ENCODE measurements around the gene BAIAP3.
"Not testable (repeated sequence)": the region's sequence is repeated elsewhere in the genome, so short reads cannot be mapped to it uniquely, and the experiment has no call there.

The BAIAP3 gene, protein sequence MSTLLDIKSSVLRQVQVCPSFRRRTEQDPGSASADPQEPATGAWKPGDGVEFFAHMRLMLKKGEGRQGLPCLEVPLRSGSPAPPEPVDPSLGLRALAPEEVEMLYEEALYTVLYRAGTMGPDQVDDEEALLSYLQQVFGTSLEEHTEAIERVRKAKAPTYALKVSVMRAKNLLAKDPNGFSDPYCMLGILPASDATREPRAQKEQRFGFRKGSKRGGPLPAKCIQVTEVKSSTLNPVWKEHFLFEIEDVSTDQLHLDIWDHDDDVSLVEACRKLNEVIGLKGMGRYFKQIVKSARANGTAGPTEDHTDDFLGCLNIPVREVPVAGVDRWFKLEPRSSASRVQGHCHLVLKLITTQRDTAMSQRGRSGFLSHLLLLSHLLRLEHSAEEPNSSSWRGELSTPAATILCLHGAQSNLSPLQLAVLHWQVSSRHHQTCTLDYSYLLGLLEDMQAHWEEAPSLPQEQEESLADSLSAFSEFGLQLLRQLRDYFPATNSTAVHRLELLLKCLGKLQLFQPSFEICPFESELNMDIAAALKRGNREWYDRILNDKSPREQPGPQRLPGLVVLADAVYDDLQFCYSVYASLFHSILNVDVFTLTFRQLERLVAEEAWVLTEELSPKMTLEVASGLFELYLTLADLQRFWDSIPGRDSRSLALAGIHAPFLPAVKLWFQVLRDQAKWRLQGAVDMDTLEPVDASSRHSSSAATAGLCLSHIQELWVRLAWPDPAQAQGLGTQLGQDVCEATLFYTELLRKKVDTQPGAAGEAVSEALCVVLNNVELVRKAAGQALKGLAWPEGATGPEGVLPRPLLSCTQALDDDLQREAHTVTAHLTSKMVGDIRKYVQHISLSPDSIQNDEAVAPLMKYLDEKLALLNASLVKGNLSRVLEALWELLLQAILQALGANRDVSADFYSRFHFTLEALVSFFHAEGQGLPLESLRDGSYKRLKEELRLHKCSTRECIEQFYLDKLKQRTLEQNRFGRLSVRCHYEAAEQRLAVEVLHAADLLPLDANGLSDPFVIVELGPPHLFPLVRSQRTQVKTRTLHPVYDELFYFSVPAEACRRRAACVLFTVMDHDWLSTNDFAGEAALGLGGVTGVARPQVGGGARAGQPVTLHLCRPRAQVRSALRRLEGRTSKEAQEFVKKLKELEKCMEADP

DNA sequence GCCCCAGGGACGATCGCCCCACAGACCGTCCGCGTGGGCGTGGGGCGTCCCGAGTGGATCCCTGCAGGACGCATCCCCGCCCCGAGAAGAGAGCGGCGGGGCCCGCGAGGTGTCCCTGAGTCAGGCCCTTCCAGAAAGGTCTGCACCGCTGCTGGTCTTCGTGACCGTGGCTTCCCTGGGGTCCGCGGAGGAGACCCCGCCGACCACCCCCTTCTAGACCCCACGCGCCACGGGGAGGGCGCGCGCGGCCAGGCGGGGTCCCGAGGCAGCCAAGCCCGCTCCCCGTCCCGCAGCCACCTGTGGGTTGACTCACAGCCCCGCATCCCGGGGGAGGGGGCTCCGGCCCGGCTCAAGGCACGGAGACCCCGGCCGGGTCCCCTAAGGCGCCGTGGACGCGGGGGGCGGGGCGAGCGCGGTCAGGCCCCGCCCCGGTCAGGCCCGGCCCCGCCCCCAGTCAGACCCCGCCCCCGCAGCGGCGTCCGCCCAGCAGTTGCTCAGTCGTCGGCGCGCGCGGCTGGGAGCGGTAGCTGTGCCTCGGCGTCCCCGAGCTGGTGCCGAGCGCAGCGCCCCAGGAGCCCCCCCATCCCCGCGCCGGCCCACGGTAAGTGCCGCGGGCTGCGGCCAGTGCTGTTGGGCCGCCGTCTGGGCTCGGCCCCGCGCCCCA lies at the start of gene BAIAP3:
TSS of gene BAIAP3 (plus strand) at position 497 of the 664 bp plus-strand sequence. CDS start 4,905 bp downstream, outside the sequence.
- DNase-seq = no peak

DNA sequence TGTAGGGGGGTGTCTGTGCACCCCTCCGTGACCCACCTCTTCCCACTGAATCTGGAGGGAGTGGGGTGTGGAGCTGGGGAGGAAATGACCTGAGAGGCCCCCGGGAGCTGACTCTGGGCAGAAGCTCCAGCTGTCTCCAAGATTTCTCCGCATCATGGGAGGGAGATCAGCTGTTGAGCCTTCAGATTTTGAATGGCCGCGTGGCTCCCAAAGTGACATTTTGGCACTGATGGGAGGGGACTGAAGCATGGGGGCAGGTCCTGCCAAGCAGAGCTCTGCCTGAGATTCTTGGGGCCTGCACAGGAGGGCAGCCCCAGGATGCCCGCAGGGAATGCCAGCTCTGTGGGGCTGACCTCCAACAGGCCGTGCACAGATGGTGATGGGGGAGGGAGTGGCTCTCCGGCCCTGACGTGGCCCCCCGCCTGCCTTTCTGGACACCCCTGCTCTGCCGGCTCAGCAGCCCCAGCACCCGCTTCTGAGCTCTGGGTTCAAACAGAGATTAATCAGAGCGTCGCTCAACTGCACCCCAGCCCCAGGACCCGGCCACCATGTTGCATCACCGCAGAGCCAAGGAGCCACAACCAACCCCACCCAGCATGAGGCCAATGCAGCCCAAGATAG lies 49.3 kb upstream of the BAIAP3 start:
- no peak for DNase-seq

DNA sequence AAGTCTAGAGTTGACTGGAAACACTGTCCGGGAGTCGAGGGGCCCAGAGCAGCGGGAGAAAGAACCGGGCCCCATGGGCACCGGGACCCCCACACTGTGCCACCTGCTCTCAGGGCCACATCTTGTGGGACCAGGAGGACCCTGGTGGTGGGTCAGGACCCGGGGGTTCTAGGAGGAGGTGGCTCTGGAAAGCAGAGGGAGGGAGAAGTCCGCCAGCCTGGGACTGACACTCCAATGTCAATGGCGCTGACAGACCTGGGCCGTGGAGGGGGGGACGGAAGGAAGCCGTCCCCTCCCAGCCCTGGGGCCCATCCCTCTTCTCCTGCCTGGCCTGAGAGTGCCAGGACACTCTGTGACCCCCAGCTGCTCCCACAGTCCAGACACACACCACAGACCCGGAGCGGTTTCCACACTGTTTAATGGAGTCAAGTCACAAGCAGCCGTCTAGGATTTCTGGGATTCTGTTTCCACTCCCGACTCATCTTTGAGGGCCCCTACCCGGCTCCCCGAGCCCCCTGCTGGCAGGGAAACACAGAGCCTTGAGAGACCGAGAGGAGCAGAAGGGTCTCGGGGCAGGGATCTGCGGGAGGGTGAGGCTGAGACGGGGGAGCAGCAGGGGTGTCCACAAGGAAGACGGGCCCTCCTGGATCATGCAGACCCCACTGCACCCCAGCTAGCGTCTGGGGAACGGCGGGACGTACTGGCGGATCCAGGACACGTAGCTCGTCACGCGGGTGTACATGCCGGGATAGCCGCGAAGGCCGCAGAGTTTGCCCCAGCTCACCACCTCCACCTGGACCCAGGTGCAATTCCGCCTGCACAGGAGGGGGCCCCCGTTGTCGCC lies 47.6 kb upstream of the BAIAP3 start:
- no peak for DNase-seq

DNA sequence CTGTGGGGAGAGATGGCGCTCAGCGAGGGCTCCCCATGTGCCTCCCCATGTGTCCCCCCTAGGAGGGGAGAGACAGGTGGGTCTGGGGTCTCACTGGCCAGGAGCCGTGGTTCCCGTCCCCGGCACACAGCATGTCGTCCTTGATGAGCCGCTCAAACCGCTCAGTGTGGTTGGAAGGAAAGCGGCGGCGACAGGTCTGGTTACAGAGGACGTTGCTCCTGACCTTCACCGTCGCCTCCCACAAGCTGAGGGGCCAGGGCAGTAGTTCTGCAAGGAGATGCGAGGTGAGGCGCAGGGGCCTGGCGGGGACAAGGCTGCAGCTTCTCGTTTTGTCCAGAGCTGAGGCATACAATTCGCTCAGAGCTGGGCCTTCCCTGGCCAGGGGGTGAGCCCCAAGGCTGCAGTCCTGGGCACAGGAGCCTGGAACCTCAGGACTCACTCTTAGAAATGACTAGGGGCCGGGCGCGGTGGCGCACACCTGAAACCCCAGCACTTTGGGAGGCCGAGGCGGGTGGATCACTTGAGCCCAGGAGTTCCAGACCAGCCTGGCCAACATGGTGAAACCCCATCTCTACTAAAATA lies 46.8 kb upstream of the BAIAP3 start:
- DNase-seq = no peak

DNA sequence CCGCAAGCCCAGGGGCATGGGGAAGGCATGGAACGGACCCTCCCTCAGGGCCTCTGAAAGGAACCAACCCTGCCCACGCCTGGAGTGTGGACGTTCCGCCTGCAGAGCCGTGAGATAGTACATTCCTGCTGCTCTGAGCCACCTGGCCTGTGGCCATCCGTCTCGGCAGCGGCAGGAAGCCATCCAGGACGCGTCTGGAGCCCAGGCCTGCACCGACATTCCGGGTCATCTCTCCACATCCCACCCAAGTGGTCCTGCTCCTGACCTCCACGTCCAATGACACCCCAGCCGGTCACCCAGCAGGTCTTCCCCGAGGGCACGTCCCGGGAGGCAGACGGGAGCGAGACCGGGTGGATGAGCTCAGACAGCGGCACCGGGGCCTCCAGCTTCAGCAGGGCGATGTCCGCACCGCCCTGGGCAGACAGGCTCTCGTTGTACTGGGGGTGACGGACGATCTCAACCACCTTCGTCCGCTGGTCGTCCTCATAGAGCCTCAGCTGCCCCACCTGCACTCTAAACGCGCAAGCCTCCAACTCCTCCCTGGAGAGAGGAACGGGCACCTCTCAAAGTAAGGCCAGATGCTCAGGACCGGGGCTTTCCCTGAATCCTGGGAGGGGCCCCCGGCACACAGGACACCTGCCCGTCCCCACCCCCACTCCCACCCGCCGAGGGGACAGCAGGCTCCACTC lies 45.3 kb upstream of the BAIAP3 start:
- DNase-seq = no peak

DNA sequence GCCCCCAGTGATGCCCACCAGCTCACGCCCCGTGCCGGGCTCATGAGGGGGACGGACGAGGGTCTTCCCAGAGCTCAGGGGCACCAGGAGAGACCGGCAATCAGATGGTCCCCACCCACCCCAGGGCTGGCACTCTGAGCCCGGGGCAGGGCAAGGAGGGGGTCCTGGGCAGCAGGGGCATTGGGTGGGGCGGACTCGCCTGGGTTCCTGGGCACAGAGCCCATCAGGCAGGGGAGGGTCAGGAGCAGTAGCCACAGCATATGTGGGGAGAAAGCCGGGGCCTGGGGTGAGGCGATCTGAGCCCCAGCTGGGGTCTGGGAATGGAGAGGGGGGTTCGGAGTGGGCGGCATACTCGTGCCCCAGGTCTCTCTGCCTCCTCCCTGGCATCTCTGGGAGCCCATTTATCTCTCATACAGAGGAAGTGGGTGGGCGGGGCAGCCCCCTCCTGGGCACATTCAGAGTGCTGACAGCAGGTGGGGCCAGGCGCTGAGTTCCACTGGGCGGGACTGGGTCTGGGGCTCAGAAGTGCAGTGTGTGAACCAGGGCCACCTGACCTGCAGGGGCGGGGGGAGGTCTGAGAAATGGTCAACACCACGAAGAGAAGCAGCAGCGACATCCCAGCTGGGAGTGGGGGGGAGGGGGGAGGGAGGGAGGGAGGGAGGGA lies 44.5 kb upstream of the BAIAP3 start:
- DNase-seq = no peak

DNA sequence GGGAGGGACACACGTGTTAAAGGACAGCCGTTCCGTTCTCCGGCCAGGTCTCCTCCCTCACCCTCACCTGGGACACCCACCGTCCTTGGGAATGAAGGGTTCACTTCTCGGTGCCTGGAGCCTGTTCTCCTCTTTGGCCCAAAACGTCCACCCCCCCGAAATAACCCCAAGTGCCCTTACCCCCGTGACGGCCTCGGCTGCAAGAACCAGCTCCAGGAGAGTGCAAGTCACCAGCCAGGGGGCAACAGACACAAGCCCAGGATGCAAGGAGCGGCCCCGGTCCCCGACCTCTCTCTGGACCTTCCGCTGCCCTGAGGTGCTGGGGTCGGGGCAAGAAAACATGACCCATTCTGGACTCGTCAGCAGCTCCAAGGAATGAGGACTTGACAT lies 44.0 kb upstream of the BAIAP3 start:
- DNase-seq = no peak

DNA sequence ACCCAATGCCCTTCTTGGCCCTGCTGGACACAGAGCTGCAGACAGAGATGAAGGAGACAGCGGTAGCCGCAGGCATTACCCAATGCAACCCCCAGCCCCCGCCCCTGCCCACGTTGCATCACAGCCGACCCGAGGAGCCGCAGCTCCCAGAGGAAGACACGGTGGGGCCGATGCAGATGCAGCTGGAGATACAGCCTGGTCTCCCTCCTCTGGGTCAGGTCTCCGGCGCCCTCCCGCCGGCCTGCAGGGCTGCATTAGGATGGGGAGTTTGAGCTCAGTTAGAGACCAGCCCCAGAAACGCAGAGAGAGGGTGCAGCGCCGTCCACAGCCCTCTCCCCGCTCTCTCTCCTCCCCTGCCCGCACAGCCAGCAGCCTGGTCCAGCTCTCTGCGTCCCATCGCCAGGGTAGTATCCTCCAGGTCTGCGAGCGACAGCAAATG lies 43.4 kb upstream of the BAIAP3 start:
- DNase-seq = no peak

DNA sequence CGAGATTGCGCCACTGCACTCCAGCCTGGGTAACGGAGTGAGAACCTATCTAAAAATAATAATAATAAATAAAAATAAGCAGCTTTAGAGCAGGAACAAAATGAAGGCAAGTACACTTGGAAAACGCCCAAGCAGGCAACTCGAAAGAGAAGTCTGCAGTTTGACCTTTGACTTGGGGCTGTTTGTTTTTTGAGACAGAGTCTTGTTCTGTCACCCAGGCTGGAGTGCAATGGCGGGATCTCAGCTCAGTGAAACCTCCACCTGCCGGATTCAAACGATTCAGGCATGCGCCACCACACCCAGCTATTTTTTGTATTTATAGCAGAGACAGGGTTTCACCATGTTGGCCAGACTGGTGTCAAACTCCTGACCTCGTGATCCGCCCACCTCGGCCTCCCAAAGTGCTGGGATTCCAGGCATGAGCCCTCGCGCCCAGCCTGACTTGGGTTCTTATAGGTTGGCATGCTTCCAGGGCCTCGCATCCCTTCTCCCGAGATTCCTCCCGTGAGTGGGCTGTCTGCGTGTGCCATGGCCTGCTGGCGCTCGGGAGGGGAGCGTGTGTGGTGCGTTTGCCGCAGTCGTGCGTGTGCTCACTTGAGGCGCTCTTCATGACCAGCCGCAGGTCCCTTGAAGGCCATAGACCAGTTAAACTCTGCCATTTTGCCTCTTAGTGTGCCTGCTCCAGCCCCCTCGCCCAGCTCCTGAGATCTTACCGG lies 42.4 kb upstream of the BAIAP3 start:
- DNase-seq = peak; percentile 15

DNA sequence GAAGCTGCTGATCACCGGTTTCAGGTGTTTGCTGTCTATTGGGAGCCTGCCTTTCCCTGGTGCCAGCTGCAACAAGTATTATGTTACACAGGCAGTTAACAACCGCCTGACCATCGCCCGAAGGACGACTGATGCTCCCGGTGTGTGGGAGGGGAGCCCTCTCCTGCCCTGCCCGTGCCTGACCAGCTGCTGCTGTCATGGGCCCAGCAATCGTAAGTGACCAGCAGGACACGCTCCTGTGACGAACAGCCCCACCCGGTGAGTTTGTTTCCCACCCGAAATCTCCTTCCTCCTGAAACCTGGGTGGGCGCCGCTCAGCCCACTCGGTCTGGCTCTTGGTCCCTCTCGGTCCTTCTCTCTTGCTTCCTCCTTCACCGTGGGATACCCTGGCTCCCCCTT lies 41.9 kb upstream of the BAIAP3 start:
- DNase-seq = peak; percentile 31

DNA sequence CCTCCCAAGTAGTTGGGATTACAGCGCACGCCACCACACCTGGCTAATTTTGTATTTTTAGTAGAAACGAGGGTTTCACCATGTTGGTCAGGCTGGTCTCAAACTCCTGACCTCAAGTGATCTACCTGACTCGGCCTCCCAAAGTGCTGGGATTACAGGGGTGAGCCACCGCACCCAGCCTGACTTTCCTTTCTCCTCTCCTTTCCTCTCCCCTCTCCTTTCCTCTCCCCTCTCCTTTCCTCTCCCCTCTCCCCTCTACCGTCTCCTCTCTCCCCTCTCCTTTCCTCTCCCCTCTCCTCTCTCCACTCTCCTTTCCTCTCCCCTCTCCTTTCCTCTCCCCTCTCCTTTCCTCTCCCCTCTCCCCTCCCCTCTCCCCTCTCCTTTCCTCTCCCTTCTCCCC lies 41.2 kb upstream of the BAIAP3 start:
- not testable (repeated sequence) for DNase-seq

DNA sequence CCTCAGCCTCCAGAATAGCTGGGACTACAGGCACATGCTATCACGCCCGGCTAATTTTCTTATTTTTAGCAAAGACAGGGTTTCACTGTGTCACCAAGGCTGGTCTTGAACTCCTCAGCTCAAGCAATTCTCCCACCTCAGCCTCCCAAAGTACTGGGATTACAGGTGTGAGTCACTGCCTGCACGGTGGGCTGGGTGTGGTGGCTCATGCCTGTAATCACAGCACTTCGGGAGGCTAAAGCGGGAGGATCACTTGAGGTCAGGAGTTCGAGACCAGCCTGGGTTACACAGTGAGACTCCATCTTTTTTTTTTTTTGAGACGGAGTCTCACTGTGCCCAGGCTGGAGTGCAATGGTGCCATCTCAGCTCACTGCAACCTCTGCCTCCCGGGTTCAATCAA lies 40.6 kb upstream of the BAIAP3 start:
- not testable (repeated sequence) for DNase-seq

DNA sequence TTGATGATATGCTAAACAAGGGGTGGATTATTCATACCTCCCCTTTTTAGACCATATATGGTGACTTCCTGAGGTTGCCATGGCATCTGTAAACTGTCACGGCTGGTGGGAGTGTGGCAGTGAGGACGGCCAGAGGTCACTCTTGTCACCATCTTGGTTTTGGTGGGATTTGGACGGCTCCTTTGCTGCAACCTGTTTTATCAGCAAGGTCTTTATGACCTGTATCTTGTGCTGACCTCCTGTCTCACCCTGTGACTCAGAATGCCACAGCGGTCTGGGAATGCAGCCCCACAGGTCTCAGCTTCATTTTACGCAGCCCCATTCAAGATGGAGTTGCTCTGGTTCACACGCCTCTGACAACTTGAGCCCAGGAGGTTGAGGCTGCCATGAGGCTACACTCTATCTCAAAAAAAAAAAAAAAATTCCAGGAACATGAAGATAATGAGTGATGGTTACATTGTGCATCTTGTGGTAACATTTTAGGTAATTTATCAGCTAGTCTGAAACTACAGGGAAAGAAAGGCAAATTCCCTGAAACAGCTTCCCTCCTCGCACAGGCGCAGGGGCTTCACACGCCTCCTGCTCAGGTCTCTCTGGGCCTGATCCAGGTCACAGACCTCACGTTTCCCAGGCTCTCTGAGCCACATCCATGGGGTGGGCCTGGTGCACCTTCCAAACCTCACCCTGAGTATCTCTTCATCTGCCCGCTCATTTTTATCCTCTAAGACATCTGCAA lies 39.4 kb upstream of the BAIAP3 start:
- no peak for DNase-seq

DNA sequence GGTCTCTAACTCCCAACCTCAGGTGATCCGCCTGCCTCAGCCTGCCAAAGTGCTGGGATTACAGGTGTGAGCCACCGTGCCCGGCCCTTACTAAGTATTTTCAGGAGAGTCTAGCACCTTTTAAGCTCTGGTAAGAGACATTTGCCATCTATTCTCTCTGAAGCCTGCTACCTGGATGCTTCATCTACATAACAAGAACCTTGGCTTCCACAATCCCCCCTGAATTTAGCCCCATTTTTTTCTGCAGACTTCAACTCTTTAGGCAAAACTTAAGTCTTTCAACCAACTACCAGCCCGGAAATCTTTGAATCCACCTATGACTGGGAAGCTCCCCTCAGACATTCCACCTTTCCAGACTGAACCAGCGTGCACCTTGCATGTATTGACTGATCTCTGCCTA lies 38.0 kb upstream of the BAIAP3 start:
- no peak for DNase-seq

DNA sequence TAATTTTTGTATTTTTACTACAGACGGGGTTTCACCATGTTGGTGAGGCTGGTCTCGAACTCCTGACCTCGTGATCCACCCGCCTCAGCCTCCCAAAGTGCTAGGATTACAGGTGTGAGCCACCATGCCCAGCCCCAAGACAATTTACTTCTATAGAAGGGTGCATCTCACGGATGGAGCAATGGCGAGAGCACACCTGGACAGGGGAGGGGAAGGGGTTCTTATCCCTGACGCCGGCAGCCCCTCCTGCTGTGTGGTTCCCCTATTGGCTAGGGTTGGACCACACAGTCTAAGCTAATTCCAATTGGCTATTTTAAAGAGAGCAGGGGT lies 36.8 kb upstream of the BAIAP3 start:
- not testable (repeated sequence) for DNase-seq

DNA sequence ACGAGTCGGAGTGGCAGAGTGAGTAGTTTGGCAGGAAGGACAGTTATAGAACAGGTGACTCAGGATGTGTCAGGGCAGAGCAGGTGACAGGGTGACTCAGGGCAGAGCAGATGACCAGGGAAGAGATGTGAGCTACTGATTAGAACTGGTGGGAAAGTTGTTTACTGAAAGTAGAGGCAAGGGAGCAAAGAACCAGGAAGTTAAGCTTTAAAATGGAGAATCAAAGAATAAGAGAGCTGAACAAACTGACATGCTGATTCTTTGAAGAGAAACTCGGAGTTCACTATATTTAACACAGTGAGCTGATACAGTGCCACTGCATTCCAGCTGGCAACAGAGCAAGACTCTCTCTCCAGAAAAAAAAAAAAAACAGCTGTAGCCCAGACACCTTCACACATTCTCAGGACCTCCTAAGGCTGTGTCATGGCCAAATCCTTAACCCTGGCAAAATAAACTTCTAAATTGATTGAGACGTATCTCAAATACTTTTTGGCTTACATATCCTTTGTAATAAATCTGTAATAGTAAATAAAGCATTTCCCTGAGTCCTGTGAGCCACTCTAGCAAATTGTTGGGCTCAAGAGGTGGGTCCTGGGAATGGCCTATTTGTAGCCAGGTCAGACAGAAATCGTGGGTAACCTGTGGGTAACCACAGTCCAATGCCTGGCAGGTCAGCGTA lies 36.3 kb upstream of the BAIAP3 start:
- DNase-seq = no peak

DNA sequence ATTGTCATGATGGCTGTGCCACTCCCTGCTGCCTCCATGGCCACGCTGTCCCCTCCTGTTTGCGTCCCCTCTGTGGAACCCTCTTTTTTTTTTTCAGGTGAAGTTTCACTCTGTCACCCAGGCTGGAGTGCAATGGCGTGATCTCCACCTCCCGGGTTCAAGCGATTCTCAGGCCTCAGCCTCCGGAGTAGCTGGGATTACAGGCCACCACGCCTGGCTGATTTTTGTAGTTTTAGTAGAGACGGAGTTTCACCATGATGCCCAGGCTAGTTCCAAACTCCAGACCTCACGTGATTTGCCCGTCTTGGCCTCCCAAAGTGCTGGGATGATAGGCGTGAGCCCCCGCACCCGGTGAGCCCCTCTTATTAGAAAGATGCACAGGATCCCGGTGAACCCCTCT lies 35.0 kb upstream of the BAIAP3 start:
- no peak for DNase-seq
